ENCODE measurements around the gene SLC25A44. TPM values are rescaled to one million over a fixed set of nuclear protein-coding genes. Genes with fewer than 3 reads are reported as not detected.

Gene SLC25A44
- total and polyA plus RNA-seq, 2 experiments from 2014 or later: 14.3 to 15.4 TPM

DNA sequence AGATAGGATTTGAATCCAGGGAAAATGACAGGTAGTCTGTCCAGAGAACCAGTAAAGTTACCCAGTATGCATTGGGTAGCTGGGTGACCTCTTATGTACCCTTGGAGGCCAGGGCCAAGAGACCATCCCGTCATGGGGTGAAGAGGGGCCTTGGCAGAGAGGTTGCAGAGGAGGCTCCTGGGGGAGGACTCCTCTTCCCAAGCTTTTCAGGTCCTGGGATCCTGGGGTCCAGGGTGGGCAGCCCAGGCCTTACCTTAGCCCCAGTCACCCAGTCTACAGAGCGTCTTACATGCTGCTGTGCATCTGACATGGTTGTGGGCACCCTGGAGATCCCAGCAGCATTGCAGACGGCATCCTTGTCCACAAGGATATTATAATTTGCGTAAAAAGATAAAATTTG is 32.9 kb downstream of the SLC25A44 start:
- Histone ChIP-seq H3K9ac (no peak overlapping the region), H2AFZ (no peak overlapping the region), H3K4me1 (ENCODE audit: insufficient read depth) (peaks cover 6% of the 10 kb centered on the region), H3K36me3 (ENCODE audit: low read depth) (peaks cover 3% of the 10 kb centered on the region; the same call in 1 of the 2 replicates), H3K9me3 (ENCODE audit: low read depth) (no peaks in the 10 kb centered on the region), H4K20me1 (ENCODE audit: insufficient read depth) (no peaks in the 10 kb centered on the region), H3K27ac (no peak overlapping the region), H3K79me2 (ENCODE audit: insufficient read depth) (no peaks in the 10 kb centered on the region), H3K27me3 (replicated peaks; ENCODE audit: insufficient read depth) (no peaks in the 10 kb centered on the region), H3K9me2 (ENCODE audit: insufficient read depth) (no peaks in the 10 kb centered on the region), H3K4me2 (ENCODE audit: unreplicated experiment) (no peak overlapping the region), H3K4me3 (no peak overlapping the region), H3F3A (ENCODE audit: insufficient read depth) (peaks cover 9% of the 10 kb centered on the region; the same call in 1 of the 2 replicates)
- no peak for TF ChIP-seq EZH2 (IDR thresholded peaks at IDR 0.05; ENCODE audit: insufficient read depth, poor library complexity, severe bottlenecking)
- in situ Hi-C loops (cut with MboI): loop anchor here (10.0 kb wide), 2 partner anchors 82 to 132 kb away; no protein-coding TSS in a partner anchor
- WGBS, 2 experiments (ENCODE audit: low coverage in 1 of 2, low lambda C conversion rate in 2 of 2, missing lambda C conversion rate in 2 of 2): 87 to 93% methylated on average over 4 of the region's 4 CpGs
- no peak for DNase-seq

DNA sequence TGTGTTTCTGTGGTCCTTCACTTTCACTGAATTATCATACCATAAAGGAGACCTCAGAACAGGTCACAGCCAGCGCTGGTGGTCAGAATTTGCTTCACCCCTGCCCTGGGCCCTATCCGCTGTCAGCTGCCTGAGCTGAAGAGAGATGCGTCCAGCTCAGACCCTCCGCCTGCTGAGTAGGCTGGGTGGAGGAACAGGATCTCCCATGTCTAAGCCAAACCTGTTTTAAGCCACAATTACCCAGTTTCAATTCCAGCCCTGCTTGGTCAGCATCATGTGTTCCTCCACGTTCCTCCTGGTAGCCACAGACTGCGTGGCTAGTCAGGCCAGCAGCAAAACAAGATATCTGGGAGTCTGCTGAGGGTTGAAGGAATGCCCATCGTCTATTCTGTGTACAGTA is 34.6 kb downstream of the SLC25A44 start:
- H3F3A ChIP-seq (ENCODE audit: insufficient read depth): peaks cover 16% of the 10 kb centered on the region
- no peak overlapping the region for H3K4me3 ChIP-seq
- no peak overlapping the region for H3K27ac ChIP-seq
- in situ Hi-C loops (cut with MboI): loop anchor here (10.0 kb wide), 2 partner anchors 84 to 134 kb away; no protein-coding TSS in a partner anchor
- no peaks in the 10 kb centered on the region for H3K27me3 ChIP-seq (replicated peaks; ENCODE audit: insufficient read depth)
- TF ChIP-seq EZH2 (IDR thresholded peaks at IDR 0.05; ENCODE audit: insufficient read depth, poor library complexity, severe bottlenecking) (no peak), EZH2phosphoT487 (IDR thresholded peaks at IDR 0.05; ENCODE audit: insufficient read depth, low read depth) (no peak)
- H3K4me1 ChIP-seq (ENCODE audit: insufficient read depth): peaks cover 11% of the 10 kb centered on the region
- H3K9me2 ChIP-seq (ENCODE audit: insufficient read depth): no peaks in the 10 kb centered on the region
- H3K9ac ChIP-seq: no peak overlapping the region
- H4K20me1 ChIP-seq (ENCODE audit: insufficient read depth): no peaks in the 10 kb centered on the region
- H3K36me3 ChIP-seq (ENCODE audit: low read depth): peaks cover 3% of the 10 kb centered on the region; the same call in 1 of the 2 replicates
- H3K4me2 ChIP-seq (ENCODE audit: unreplicated experiment): no peak overlapping the region
- DNase-seq: no peak
- WGBS, 2 experiments (ENCODE audit: low coverage in 1 of 2, low lambda C conversion rate in 2 of 2, missing lambda C conversion rate in 2 of 2): 85 to 88% methylated on average over 7 of the region's 7 CpGs
- H2AFZ ChIP-seq: no peak overlapping the region
- H3K79me2 ChIP-seq (ENCODE audit: insufficient read depth): no peaks in the 10 kb centered on the region
- no peaks in the 10 kb centered on the region for H3K9me3 ChIP-seq (ENCODE audit: low read depth)

DNA sequence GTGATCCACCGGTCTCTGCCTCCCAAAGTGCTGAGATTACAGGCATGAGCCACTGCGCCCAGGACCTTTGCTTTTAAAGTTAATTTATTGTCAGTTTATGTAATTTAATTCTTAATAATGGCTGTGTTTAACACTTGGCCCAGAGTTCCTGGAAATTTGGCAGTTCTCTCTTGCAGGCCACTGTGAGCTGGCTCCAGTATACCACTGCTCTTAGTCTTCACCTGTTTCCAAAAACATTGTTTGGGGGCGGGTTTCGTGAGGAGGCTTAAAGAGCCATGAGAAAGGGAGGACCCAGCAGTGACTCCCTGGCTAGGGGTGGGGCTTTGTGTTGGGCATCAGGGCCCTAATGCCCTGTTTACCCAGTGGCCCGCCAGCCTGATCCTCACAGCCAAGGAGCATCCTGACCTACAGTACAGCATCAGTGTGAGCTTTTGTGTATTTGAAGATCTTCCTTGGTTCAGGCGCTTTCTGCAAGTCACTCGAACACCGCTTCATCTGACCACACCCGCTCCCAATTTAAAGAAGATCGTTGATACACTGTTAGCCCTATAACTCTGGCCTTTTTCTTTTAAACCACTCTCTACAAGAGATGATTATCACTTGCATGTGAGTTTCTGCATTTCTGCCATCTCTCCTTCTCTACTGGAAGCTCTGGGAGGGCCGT is 36.0 kb downstream of the SLC25A44 start:
- Histone ChIP-seq H3K79me2 (ENCODE audit: insufficient read depth) (no peaks in the 10 kb centered on the region), H3K9me3 (ENCODE audit: low read depth) (no peaks in the 10 kb centered on the region), H3K4me2 (ENCODE audit: unreplicated experiment) (no peak overlapping the region), H3K9me2 (ENCODE audit: insufficient read depth) (no peaks in the 10 kb centered on the region), H3K4me3 (no peak overlapping the region), H3K4me1 (ENCODE audit: insufficient read depth) (peaks cover 16% of the 10 kb centered on the region), H3K27ac (no peak overlapping the region), H3K9ac (no peak overlapping the region), H2AFZ (no peak overlapping the region), H3K36me3 (ENCODE audit: low read depth) (no peaks in the 10 kb centered on the region), H3F3A (ENCODE audit: insufficient read depth) (peaks cover 22% of the 10 kb centered on the region), H4K20me1 (ENCODE audit: insufficient read depth) (no peaks in the 10 kb centered on the region), H3K27me3 (replicated peaks; ENCODE audit: insufficient read depth) (no peaks in the 10 kb centered on the region)
- no peak for TF ChIP-seq EZH2 (IDR thresholded peaks at IDR 0.05; ENCODE audit: insufficient read depth, poor library complexity, severe bottlenecking)
- no peak for TF ChIP-seq EZH2phosphoT487 (IDR thresholded peaks at IDR 0.05; ENCODE audit: insufficient read depth, low read depth)
- DNase-seq: no peak
- in situ Hi-C loops (cut with MboI): loop anchor here (10.0 kb wide), 2 partner anchors 85 to 135 kb away; no protein-coding TSS in a partner anchor
- 87 to 88% methylated on average over 11 of the region's 11 CpGs for WGBS, 2 experiments (ENCODE audit: low coverage in 1 of 2, low lambda C conversion rate in 2 of 2, missing lambda C conversion rate in 2 of 2)

DNA sequence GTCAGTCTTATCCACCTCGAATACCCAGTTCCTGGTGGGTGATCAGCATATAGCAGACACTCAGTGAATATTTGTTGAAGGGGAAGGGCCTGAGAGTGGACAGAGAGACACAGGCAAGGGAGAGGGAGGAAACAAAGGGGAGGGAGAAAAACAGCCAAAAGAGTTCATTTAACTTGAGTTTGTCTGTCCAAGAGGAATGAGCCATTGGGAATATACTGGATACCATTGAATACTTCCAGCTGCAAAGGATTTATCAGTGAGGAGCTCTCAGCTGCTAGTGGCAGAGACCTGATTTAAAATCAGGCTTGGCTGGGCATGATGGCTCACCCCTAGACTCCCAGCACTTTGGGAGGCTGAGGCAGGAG is 36.6 kb downstream of the SLC25A44 start:
- Histone ChIP-seq H3K36me3 (ENCODE audit: low read depth) (no peaks in the 10 kb centered on the region), H3K27ac (no peak overlapping the region), H3K4me1 (ENCODE audit: insufficient read depth) (peaks cover 16% of the 10 kb centered on the region), H3K9ac (no peak overlapping the region), H3K79me2 (ENCODE audit: insufficient read depth) (no peaks in the 10 kb centered on the region), H3K4me2 (ENCODE audit: unreplicated experiment) (no peak overlapping the region), H3K9me3 (ENCODE audit: low read depth) (no peaks in the 10 kb centered on the region), H3K9me2 (ENCODE audit: insufficient read depth) (no peaks in the 10 kb centered on the region), H3K27me3 (replicated peaks; ENCODE audit: insufficient read depth) (no peaks in the 10 kb centered on the region), H2AFZ (no peak overlapping the region), H3K4me3 (no peak overlapping the region), H4K20me1 (ENCODE audit: insufficient read depth) (no peaks in the 10 kb centered on the region), H3F3A (ENCODE audit: insufficient read depth) (peaks cover 22% of the 10 kb centered on the region)
- in situ Hi-C loops (cut with MboI): no loop called here
- WGBS, 2 experiments (ENCODE audit: low coverage in 1 of 2, low lambda C conversion rate in 2 of 2, missing lambda C conversion rate in 2 of 2): 96 to 100% methylated on average over 1 of the region's 1 CpG
- TF ChIP-seq EZH2phosphoT487 (IDR thresholded peaks at IDR 0.05; ENCODE audit: insufficient read depth, low read depth): no peak
- TF ChIP-seq EZH2 (IDR thresholded peaks at IDR 0.05; ENCODE audit: insufficient read depth, poor library complexity, severe bottlenecking): no peak
- DNase-seq: no peak
